GM19025 (cell line): ENCODE results near the gene SPATA3.
"Not testable (repeated sequence)": the region's sequence is repeated elsewhere in the genome, so short reads cannot be mapped to it uniquely, and the experiment has no call there.

Source experiments
- ATAC-seq: cut with Tn5 transposase; IDR thresholded peaks from one replicate; pipeline ENCODE4 v1.9.1; 2021; ENCODE audit warnings: mild to moderate bottlenecking, low read depth, moderate library complexity; ENCODE audit not compliant: unreplicated experiment

SPATA3 gene

DNA sequence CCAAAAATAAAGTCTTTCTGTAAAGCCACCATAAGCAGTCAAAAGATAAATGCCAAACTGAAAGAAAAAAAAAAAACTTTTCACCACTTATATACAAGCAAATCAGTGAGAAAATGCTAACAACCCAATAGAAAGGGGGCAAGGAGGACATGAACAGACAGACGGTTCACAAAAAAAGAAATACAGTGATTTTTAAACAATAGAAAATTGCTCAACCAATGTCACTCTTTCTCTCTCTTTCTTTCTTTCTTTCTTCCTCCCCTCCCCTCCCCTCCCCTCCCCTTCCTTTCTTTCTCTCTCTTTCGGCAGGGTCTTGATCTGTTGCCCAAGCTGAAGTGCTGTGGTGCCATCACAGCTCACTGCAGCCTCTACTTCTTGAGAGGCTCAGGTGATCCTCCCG lies 28.8 kb upstream of the SPATA3 start:
- no peak for ATAC-seq

DNA sequence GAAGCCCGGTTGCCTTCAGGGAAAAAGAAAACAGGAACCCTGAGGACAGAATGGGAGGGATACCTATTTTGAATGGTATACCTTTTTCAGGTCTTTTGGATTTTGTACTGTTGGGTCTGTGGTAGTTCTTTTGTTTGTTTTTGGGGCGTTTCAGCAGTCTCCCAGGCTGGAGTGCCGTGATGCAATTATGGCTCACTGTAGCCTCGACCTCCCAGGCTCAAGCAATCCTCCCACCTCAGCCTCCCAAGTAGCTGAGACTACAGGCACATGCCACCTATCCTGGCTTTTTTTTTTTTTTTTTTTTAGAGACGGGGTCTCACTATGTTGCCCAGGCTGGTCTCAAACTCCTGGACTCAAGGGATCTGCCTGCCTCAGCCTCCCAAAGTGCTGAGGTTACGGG lies 27.6 kb upstream of the SPATA3 start:
- not testable (repeated sequence) for ATAC-seq

DNA sequence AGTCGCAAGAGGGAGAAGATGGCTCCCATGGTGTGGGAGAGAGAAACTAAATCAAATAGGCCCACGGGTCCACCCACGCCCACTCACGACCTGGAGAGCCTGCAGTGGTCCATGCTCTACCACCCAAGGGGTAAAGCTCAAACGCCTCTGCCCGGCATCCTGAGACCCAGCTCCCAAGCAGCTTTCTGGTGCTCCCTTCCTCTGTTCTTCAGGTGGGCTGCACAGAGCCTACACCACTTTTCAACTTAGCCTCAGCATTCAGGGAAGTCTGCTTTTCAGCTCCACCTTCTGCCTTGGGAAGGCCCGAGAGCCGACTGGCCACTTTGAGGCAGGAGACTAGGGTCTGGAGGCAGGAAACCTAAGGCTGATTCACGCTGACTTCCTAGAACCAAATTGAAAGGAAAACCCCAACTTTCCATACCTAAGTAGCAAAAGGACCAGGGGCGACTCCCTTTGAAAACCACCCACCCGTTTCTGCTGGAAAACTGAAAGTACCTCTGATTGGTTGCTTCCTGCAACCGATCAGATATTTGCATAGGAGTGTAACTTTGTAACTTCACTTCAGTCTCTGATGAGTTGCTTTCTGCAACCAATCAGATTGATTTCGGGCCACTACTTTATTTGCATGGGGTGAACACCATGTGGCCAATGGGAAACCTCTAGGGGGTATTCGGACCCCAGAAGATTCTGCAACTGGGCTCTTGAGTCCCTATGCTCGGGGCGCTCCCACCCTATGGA lies 26.8 kb upstream of the SPATA3 start:
- no peak for ATAC-seq

DNA sequence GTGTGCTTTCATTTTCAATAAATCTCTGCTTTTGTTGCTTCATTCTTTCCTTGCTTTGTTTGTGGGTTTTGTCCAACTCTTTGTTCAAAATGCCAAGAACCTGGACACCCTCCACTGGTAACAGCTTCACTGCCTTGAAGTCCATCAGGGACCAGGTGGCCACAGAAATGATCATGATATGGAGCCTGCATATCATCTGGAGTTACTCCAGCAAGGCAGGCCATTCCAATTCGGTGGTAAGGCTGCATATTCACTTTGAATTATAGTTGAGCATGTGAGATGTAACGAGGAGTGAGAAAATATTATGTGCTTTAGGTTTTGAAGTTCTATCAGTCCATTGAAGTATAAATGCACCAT lies 26.3 kb upstream of the SPATA3 start:
- no peak for ATAC-seq

DNA sequence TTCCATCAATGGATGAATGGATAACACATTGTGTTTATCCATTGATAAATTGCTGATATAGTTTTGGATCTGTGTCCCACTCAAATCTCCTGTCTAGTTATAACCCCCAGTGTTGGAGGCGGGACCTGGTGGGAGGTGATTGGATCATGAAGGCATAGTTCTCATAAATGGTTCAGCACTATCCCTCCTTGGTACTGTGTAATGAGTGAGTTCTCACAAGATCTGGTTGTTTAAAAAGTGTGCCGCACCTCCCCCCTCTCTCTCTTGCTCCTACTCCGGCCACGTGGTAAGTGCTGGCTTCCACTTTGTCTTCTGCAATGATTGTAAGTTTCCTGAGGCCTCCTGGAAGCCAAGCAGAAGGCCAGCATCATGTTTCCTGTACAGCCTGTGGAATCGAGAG lies 23.9 kb upstream of the SPATA3 start:
- no peak for ATAC-seq

DNA sequence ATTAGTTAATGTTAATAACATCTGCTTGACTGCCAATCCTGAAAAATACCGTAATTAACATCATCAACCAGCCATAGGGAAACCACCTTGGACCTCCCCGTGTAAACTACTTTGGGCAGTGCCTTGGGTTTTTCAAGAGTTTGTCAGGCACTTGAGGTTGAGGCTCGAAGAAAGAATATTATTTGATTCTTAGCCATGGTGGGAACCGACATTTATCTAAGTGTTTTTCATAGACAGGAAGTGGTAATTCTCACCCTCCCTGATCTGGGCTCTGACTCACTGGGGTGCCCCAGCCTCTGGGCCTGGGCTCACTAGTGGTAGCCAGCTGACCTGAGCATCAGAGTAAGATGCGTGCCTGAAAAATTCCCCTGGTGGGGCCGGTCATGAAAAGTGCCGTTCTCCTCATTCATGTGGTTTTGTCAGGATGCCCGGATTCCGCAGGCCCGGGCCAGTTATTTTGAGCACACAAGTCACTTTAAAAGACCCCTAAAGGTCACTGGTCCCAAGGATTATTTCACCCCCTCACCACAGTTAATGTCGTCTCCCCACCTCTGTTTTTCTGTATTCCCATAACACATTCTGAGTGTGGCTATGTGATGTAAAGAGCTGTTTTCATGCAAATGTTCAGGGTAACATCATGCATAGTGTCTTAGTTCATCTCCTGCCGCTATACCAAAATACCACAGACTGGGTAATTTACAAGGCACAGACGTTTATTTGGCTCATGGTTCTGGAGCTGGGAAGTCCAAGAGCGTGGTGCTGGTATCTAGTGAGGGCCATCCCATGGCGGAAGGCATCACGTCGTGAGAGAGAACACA lies 21.6 kb upstream of the SPATA3 start:
- peak; percentile 83 for ATAC-seq

DNA sequence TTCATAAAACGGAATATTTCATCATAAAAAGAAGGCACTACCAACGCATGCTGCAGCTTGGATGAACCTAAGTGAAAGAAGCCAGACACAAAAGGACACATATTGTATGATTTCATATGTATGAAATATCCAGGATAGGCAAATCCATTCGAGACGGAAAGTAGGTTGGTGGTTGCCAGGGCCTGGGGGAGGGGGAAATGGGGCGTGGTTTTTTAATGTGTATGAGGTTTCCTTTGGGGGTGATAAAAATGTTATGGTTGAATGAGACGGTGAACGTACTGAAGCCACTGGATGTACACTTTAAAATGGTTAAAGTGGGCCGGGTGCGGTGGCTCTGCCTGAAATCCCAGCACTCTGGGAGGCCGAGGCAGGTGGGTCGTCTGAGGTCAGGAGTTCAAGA lies 20.0 kb upstream of the SPATA3 start:
- no peak for ATAC-seq

DNA sequence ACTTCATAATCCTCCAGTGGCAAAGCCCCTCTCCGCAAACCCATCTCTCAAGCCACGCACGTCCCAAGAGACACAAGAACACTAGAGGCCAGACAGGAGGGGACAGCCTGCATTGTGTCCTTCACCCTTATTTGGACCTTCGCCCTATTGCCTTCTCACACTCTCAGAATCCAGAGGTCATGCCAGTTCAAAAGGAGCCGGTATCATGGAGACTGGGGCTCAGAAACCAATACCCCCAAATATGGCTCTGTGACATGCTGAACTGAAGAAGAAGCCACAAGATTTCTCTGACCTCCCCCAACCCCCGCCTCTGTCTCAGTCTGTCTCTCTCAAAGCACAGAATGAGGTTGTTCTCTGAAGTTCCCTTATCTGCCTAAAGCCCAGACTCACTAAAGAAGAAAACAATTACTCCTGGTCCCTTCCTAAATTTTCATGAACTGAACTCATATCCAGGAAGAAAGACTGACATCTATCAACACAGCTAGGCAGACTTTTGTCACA lies 19.2 kb upstream of the SPATA3 start:
- ATAC-seq = no peak

DNA sequence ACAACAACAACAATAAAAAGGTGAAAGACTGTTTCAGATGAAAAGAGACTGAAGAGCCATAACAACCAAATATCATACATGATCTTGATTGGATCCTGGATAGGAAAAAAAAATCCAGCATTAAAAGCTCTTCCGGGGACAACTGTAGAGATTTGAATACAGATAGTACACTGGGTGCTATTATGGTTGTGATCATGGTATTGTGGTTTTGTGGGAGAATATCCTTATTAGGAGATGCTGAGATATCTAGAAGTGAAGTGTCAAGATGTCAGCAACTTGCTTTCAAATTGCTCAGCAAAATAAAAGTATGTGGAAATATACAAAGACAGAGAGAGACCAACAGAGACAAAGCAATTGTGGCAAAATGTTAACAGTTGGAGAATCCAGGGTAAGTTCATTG lies 15.5 kb upstream of the SPATA3 start:
- ATAC-seq = no peak

DNA sequence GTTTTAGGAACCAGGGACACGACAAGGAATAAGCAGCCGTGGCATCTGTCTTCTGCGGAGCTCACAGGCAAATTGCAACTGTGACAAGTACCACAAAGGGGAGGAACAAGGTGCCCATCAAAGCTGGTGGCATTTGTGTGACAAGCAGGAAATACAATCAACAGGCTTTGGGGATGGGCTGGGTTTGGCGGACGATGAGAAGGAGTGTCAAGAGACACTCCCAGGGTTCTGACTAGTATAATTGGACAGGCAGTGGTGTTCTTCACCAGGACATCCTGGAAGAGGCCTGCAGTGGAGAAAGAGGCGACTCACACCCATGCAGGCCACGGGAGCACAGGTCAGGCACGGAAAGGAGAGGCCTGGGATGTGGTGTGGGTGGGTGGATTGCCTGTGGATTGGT lies 14.2 kb upstream of the SPATA3 start:
- no peak for ATAC-seq

DNA sequence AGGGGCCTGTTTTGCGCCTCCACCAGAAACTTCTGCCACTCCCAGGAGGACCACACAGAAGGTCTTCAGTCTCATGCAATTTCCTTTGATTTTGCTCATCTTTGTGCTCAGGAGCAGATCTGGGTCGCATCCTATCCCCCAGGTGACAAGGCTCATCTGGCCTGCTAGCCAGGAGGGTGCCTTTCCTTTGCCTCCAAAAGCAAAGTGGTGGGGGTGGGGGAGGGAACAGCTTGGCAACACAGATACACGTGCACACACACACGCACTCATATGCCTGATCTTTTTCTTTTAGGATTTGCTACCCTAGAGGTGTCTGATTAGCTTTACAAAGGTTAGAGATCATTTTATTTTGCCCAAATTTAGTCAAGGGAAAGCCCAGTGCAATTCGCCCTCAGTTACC lies 13.8 kb upstream of the SPATA3 start:
- ATAC-seq = no peak

DNA sequence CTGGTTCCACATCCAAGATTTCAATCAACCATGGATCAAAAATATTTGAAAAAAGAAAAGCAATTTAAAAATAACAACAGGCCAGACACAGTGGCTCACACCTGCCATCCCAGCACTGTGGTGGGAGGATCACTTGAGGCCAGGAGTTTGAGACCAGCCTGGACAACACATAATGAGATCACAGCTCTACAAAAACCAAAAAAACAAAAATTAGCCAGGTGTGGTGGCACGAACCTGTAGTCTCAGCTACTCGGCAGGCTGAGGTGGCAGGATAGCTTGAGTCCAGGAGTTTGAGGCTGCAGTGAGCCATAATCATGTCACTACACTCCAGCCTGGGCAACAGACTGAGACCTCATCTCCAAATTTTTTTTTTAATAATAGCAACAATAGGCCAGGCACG lies 13.4 kb upstream of the SPATA3 start:
- no peak for ATAC-seq

DNA sequence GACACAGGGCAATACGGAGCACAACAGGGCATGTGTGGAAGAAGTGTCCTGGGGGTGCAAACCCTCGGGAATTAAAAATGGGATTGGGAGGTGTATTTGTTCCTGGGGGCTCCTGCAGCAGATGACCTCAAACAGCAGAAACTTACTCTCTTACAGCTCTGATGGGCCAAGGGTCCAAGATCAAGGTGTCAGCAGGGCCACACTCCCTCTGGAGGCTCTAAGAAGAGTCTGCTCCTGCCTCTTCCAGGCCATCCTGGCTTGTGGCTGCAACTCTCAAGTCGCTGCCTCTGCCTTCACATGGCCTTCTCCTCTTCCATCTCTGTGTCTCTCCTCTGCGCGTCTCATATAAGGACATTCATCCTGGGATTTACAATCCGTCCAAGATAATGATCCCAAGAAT lies 12.4 kb upstream of the SPATA3 start:
- ATAC-seq = no peak

DNA sequence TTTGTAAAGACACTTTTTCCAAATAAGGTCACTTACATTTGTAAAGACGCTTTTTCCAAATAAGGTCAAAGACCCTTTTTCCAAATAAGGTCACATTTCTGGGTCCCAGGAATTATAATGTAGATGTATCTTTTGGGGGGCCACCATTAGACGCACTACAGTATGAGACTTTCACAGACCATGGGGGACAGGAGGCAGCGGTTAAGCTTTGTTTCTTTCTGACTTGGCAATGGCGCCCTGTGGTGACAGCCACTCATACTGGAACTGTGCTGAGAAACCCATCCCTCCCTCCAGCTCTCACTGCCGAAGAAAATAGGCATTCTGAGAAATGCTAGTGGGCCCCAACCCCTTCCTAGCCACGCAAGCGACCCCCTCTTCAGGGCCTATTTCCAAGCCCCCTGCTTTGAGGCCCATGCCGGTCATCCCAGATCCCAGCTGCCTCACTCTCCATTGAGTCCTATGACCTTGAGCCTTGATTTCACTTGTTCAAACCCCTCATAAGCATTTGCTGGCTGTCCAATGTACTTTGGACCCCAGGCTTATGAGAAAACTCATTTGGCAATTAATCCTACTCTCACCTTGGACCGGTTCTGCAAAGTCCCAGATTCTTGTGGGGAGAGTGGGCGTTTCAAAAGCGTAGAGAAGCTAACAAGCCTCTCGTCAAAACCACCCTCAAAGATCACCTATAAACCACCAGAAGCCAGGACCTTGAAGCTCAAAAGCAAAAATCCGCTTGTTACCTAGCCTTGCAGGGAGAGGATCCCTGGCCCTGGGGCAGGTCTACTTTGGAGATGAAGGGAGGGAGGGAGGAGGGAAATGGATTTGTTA lies 11.3 kb upstream of the SPATA3 start:
- ATAC-seq = peak; percentile 76

DNA sequence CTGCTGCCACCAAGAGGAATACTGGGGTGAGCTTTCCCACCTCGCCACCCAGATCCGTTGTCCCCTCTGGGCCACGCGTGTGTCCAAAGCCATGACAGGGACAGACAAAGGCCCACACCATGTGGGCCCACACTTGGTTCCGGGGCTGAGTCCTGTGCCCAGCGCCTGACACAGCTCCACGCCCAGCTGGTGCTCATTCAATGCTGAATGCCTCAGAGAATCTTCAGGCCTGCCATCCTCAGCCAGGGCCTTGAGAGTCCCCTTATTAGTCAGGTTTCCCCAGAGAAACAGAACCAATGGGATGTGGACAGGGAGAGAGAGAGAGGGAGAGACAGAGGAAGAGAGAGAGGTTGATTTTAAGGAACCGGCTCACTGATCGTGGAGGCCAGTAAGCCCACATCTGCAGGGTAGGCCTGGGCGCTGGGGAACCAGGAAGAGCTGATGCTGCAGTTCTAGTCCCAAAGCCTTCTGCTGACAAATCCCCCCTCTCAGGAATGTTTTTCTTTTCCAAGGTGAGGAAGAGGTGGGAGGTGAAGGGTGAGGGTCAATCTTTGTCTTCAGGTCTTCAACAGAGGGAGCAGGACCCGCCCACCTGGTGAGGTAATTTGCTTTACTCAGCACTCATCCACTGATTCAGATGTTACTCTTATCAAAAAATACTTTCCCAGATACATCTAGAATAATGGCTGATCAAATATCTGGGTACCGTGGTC lies 10.2 kb upstream of the SPATA3 start:
- ATAC-seq = no peak

DNA sequence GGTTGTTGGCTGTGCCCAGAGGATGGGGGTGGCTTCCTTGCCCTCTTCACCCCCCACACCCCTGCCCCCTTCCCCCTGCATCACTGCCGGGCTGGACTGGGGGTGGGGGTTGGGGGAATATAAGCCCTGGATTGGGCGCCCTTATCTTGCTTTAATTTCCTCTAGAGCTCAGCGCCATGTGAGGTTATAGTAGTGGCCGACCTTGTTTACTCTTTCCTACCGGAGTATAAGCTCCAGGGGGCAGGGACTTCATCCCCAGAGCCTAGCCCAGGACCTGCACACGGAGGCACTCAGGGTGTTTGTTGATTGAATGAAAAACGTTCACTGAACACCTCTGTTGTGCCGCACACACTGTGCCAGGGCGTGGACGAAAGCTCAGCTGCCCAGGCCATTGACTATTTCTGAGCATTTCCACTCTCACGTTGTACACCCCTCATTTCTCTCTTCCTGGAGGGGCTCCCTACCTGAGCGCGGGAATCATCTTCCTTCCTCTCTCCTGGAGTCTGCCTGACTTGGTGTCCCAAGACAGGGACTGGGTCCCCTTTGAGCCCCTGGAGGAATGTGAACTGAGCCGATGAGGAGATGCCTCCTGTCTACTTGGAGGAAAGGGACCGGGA lies 9.3 kb upstream of the SPATA3 start:
- no peak for ATAC-seq

DNA sequence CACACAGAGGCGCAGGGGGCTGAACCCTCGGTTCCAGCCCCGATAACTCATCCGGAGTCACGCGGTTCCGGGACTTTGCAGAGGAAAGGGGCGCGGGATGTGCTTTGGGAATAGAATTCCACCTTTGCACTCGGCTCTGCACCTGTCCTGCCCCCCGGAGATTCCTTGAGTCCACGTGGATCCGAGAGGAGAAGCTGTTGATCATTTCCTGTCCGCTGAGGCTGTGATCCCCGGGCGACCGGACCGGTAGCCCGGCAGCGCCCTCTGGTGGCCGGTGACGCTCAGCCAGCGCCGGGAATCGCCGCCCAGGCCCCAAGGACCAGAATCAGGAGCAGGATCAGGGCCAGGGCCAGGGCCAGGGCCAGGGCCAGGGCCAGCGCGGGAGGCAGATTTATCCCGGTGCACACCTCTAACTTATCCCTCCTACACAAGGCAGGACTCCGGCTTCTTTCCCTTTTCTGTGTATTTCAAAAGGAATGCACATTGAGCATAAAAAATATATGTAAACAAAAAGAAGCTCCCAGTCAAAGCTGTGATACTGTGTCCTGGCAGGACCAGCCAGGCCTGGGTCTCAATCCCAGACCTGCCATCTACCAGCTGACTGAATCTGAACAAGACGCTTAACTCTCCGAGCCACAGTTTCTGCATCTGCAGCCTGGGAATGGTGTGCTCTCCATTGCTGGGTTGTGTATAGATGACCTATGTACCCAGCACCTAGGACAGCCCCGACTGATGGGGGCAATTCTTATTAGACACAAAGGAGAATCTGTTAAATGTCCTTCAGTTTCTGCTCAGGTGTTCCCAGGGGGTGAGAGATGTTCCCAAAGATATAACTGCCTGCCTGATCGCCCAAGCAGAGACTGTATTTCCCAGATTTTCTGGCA lies 8.5 kb upstream of the SPATA3 start:
- no peak for ATAC-seq

DNA sequence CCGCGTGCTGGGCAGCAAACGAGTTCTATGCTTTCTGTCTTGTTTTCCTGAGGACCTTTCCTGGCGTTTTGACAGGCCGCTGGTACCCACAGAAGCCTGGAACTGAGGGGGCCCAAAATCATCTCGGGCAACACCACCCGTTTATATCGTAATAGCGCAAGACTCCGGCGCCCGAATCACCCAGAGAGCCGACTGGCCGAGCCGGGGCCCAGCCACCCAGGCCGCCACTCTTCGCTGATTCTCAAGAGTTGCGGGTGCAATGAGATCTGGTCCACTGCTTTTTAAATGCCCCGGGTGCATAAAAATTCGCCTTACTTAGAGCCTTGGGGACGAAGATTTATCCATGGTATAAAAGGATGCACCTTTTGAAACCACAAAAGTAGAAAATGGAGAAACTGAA lies 6.2 kb upstream of the SPATA3 start:
- ATAC-seq = no peak
